ENCODE results near the gene NTF3.

GRCh38 chr12:5434647-5435560, 3.0 kb downstream of the NTF3 start:
- no peak for TF ChIP-seq POLR2A (IDR thresholded peaks at IDR 0.05)
- TF ChIP-seq, protein P1, sequence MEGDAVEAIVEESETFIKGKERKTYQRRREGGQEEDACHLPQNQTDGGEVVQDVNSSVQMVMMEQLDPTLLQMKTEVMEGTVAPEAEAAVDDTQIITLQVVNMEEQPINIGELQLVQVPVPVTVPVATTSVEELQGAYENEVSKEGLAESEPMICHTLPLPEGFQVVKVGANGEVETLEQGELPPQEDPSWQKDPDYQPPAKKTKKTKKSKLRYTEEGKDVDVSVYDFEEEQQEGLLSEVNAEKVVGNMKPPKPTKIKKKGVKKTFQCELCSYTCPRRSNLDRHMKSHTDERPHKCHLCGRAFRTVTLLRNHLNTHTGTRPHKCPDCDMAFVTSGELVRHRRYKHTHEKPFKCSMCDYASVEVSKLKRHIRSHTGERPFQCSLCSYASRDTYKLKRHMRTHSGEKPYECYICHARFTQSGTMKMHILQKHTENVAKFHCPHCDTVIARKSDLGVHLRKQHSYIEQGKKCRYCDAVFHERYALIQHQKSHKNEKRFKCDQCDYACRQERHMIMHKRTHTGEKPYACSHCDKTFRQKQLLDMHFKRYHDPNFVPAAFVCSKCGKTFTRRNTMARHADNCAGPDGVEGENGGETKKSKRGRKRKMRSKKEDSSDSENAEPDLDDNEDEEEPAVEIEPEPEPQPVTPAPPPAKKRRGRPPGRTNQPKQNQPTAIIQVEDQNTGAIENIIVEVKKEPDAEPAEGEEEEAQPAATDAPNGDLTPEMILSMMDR (IDR thresholded peaks at IDR 0.05) = no peak

Data from lower leg skin (tissue), 3 donors.